Ishikawa (cell line): ENCODE data around the gene RIOK1.

ENCODE experiments used
- CREB1 ChIP-seq: IDR thresholded peaks from 2 replicates; pipeline ENCODE4 v1.6.1; 2012; ENCODE audit warnings: low read depth
- EGR1 ChIP-seq: IDR thresholded peaks from 2 replicates; pipeline ENCODE4 v1.6.1; 2012
- EP300 ChIP-seq: IDR thresholded peaks from 2 replicates; pipeline ENCODE4 v1.6.1; 2012; ENCODE audit warnings: borderline replicate concordance
- RAD21 ChIP-seq: IDR thresholded peaks from 2 replicates; pipeline ENCODE4 v1.6.1; 2012; ENCODE audit warnings: low read depth
- TAF1 ChIP-seq: IDR thresholded peaks from 2 replicates; pipeline ENCODE4 v1.6.1; 2012; ENCODE audit warnings: low read depth, mild to moderate bottlenecking
- TCF12 ChIP-seq: IDR thresholded peaks from 2 replicates; pipeline ENCODE4 v1.6.1; 2012; ENCODE audit warnings: low read depth
- TEAD4 ChIP-seq: IDR thresholded peaks from 2 replicates; pipeline ENCODE4 v1.6.1; 2012
- YY1 ChIP-seq: IDR thresholded peaks from 2 replicates; pipeline ENCODE4 v1.6.1; 2012; ENCODE audit warnings: low read depth
- ZBTB7A ChIP-seq: IDR thresholded peaks from 2 replicates; pipeline ENCODE4 v1.6.1; 2012; ENCODE audit warnings: low read depth
- TF ChIP-seq, protein P1 (sequence below): IDR thresholded peaks from 2 replicates; pipeline ENCODE4 v1.6.1; 2012; ENCODE audit warnings: low read depth, mild to moderate bottlenecking
- TF ChIP-seq, protein P2 (sequence below): IDR thresholded peaks from 2 replicates; pipeline ENCODE4 v1.6.1; 2012
- TF ChIP-seq, protein P3 (sequence below): IDR thresholded peaks from 2 replicates; pipeline ENCODE4 v1.6.1; 2012

DNA sequence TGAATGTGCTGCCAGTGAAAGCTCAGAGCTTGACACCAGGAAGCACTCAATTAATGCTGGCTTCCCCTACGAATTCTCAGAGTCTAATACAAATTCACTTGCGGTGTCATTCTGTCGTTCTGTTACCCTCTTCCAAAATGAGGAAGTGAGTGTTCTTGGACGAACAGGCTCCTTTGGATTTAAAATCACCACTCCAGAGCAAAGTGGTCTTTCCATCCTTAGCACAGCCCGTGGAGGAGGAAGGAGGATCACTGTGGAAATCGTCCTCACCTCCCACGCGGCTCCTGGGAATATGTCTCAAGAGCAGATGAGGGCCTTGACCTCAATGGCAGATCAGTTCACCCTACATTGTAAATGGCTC is 41.7 kb downstream of the RIOK1 start:
- TF ChIP-seq EP300 (no peak), TAF1 (no peak), CREB1 (no peak), RAD21 (no peak), YY1 (no peak), EGR1 (no peak), ZBTB7A (no peak), TCF12 (no peak), TEAD4 (no peak)
- TF ChIP-seq, protein P1, sequence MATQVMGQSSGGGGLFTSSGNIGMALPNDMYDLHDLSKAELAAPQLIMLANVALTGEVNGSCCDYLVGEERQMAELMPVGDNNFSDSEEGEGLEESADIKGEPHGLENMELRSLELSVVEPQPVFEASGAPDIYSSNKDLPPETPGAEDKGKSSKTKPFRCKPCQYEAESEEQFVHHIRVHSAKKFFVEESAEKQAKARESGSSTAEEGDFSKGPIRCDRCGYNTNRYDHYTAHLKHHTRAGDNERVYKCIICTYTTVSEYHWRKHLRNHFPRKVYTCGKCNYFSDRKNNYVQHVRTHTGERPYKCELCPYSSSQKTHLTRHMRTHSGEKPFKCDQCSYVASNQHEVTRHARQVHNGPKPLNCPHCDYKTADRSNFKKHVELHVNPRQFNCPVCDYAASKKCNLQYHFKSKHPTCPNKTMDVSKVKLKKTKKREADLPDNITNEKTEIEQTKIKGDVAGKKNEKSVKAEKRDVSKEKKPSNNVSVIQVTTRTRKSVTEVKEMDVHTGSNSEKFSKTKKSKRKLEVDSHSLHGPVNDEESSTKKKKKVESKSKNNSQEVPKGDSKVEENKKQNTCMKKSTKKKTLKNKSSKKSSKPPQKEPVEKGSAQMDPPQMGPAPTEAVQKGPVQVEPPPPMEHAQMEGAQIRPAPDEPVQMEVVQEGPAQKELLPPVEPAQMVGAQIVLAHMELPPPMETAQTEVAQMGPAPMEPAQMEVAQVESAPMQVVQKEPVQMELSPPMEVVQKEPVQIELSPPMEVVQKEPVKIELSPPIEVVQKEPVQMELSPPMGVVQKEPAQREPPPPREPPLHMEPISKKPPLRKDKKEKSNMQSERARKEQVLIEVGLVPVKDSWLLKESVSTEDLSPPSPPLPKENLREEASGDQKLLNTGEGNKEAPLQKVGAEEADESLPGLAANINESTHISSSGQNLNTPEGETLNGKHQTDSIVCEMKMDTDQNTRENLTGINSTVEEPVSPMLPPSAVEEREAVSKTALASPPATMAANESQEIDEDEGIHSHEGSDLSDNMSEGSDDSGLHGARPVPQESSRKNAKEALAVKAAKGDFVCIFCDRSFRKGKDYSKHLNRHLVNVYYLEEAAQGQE = no peak
- TF ChIP-seq, protein P2, sequence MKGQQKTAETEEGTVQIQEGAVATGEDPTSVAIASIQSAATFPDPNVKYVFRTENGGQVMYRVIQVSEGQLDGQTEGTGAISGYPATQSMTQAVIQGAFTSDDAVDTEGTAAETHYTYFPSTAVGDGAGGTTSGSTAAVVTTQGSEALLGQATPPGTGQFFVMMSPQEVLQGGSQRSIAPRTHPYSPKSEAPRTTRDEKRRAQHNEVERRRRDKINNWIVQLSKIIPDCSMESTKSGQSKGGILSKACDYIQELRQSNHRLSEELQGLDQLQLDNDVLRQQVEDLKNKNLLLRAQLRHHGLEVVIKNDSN = no peak
- TF ChIP-seq, protein P3, sequence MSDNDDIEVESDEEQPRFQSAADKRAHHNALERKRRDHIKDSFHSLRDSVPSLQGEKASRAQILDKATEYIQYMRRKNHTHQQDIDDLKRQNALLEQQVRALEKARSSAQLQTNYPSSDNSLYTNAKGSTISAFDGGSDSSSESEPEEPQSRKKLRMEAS = no peak
